IPS-15b (cell line): Measurements from ENCODE around the gene SEBOX.

Experiments
- H3K27me3 ChIP-seq: one replicate; pipeline ENCODE4 v1.6.1; 2013; ENCODE audit warnings: low read length; ENCODE audit not compliant: control insufficient read depth, insufficient read depth
- H3K36me3 ChIP-seq: one replicate; pipeline ENCODE4 v1.6.1; 2013; ENCODE audit warnings: low read length; ENCODE audit not compliant: control insufficient read depth, insufficient read depth
- H3K4me1 ChIP-seq: one replicate; pipeline ENCODE4 v1.6.1; 2013; ENCODE audit warnings: mild to moderate bottlenecking, low read length; ENCODE audit not compliant: control insufficient read depth, insufficient read depth
- H3K4me3 ChIP-seq: one replicate; pipeline ENCODE4 v1.5.1; 2013; ENCODE audit warnings: low read depth, low read length
- H3K9ac ChIP-seq: one replicate; pipeline ENCODE4 v1.6.1; 2013; ENCODE audit warnings: low read depth, mild to moderate bottlenecking, low read length
- H3K9me3 ChIP-seq: one replicate; pipeline ENCODE4 v1.6.1; 2013; ENCODE audit warnings: mild to moderate bottlenecking, low read length; ENCODE audit not compliant: control insufficient read depth, insufficient read depth

SEBOX gene

GRCh38 chr17:28402224-28402630 lies 37.2 kb upstream of the SEBOX start:
- Histone ChIP-seq H3K9me3 (no peaks in the 10 kb centered on the region), H3K27me3 (peaks cover 61% of the 10 kb centered on the region), H3K9ac (no peak overlapping the region), H3K36me3 (no peaks in the 10 kb centered on the region), H3K4me1 (peaks cover 34% of the 10 kb centered on the region), H3K4me3 (no peak overlapping the region)

GRCh38 chr17:28399808-28400207 lies 34.8 kb upstream of the SEBOX start:
- Histone ChIP-seq H3K36me3 (no peaks in the 10 kb centered on the region), H3K27me3 (peaks cover 48% of the 10 kb centered on the region), H3K9me3 (no peaks in the 10 kb centered on the region), H3K9ac (no peak overlapping the region), H3K4me3 (no peak overlapping the region), H3K4me1 (peaks cover 22% of the 10 kb centered on the region)

- Histone ChIP-seq H3K4me3 (no peak overlapping the region), H3K9ac (no peak overlapping the region), H3K4me1 (peaks cover 18% of the 10 kb centered on the region), H3K36me3 (no peaks in the 10 kb centered on the region), H3K9me3 (no peaks in the 10 kb centered on the region), H3K27me3 (peaks cover 35% of the 10 kb centered on the region)
These were observed 33.4 kb upstream of the SEBOX start for GRCh38 chr17:28398280-28398981.

GRCh38 chr17:28397687-28398279 lies 32.8 kb upstream of the SEBOX start:
- H3K27me3 ChIP-seq, result peaks cover 29% of the 10 kb centered on the region
- H3K4me3 ChIP-seq, result no peak overlapping the region
- H3K9ac ChIP-seq, result no peak overlapping the region
- peaks cover 12% of the 10 kb centered on the region for H3K4me1 ChIP-seq
- no peaks in the 10 kb centered on the region for H3K36me3 ChIP-seq
- H3K9me3 ChIP-seq, result no peaks in the 10 kb centered on the region

GRCh38 chr17:28397275-28397674 lies 32.3 kb upstream of the SEBOX start:
- Histone ChIP-seq H3K9me3 (no peaks in the 10 kb centered on the region), H3K9ac (no peak overlapping the region), H3K4me3 (no peak overlapping the region), H3K27me3 (peaks cover 26% of the 10 kb centered on the region), H3K4me1 (peaks cover 8% of the 10 kb centered on the region), H3K36me3 (no peaks in the 10 kb centered on the region)

GRCh38 chr17:28396635-28397239 lies 31.7 kb upstream of the SEBOX start:
- Histone ChIP-seq H3K36me3 (no peaks in the 10 kb centered on the region), H3K4me1 (peaks cover 3% of the 10 kb centered on the region), H3K4me3 (no peak overlapping the region), H3K9me3 (no peaks in the 10 kb centered on the region), H3K9ac (no peak overlapping the region), H3K27me3 (peaks cover 21% of the 10 kb centered on the region)

GRCh38 chr17:28395968-28396367 lies 31.0 kb upstream of the SEBOX start:
- H3K9ac ChIP-seq, result no peak overlapping the region
- H3K4me1 ChIP-seq, result no peaks in the 10 kb centered on the region
- H3K27me3 ChIP-seq, result peaks cover 17% of the 10 kb centered on the region
- H3K9me3 ChIP-seq, result no peaks in the 10 kb centered on the region
- H3K4me3 ChIP-seq, result no peak overlapping the region
- H3K36me3 ChIP-seq, result no peaks in the 10 kb centered on the region

GRCh38 chr17:28395426-28395825 lies 30.4 kb upstream of the SEBOX start:
- Histone ChIP-seq H3K9me3 (no peaks in the 10 kb centered on the region), H3K36me3 (no peaks in the 10 kb centered on the region)

GRCh38 chr17:28394337-28395116 lies 29.5 kb upstream of the SEBOX start:
- Histone ChIP-seq H3K9ac (no peak overlapping the region), H3K27me3 (peaks cover 10% of the 10 kb centered on the region), H3K36me3 (no peaks in the 10 kb centered on the region), H3K9me3 (no peaks in the 10 kb centered on the region), H3K4me3 (no peak overlapping the region), H3K4me1 (no peaks in the 10 kb centered on the region)

More at GRCh38 chr17:28395426-28395825, 30.4 kb upstream of the SEBOX start:
- Histone ChIP-seq H3K4me3 (no peak overlapping the region), H3K9ac (no peak overlapping the region), H3K4me1 (no peaks in the 10 kb centered on the region), H3K27me3 (peaks cover 14% of the 10 kb centered on the region)

- Histone ChIP-seq H3K9me3 (no peaks in the 10 kb centered on the region), H3K27me3 (peaks cover 11% of the 10 kb centered on the region), H3K4me3 (no peak overlapping the region), H3K9ac (no peak overlapping the region), H3K4me1 (no peaks in the 10 kb centered on the region), H3K36me3 (no peaks in the 10 kb centered on the region)
These were observed 27.5 kb upstream of the SEBOX start for GRCh38 chr17:28392491-28392890.

GRCh38 chr17:28391401-28391800 lies 26.4 kb upstream of the SEBOX start:
- Histone ChIP-seq H3K27me3 (peaks cover 17% of the 10 kb centered on the region), H3K9me3 (no peaks in the 10 kb centered on the region), H3K4me3 (no peak overlapping the region), H3K4me1 (no peaks in the 10 kb centered on the region), H3K36me3 (no peaks in the 10 kb centered on the region), H3K9ac (no peak overlapping the region)
